Neuronal stem cell (in vitro differentiated cells): ENCODE data around the gene BAX.
A peak's percentile ranks its signal among the peaks of the same experiment; 100 is the strongest.
"Not testable (repeated sequence)": the region's sequence is repeated elsewhere in the genome, so short reads cannot be mapped to it uniquely, and the experiment has no call there.

ENCODE experiments used
- DNase-seq: peaks from one replicate; pipeline ENCODE4 v3.0.0-alpha.2; 2013; ENCODE audit warnings: low spot score
- H2AFZ ChIP-seq: one replicate; pipeline ENCODE4 v1.6.1; 2013; ENCODE audit warnings: mild to moderate bottlenecking, low read length, inconsistent platforms
- H2AK5ac ChIP-seq: 2 replicates; pipeline ENCODE4 v1.6.1; 2013; ENCODE audit warnings: low read depth, mild to moderate bottlenecking, inconsistent platforms, low read length, moderate library complexity, mixed read lengths
- H2BK120ac ChIP-seq: 2 replicates; pipeline ENCODE4 v1.6.1; 2013; ENCODE audit warnings: low read depth, mild to moderate bottlenecking, inconsistent platforms, low read length, moderate library complexity, mixed read lengths
- H2BK12ac ChIP-seq: one replicate; pipeline ENCODE4 v1.6.1; 2013; ENCODE audit warnings: low read length, inconsistent platforms
- H2BK15ac ChIP-seq: 2 replicates; pipeline ENCODE4 v1.6.1; 2013; ENCODE audit warnings: mild to moderate bottlenecking, low read length, inconsistent platforms, mixed read lengths
- H2BK5ac ChIP-seq: one replicate; pipeline ENCODE4 v1.6.1; 2013; ENCODE audit warnings: inconsistent platforms, mild to moderate bottlenecking, low read length, moderate library complexity
- H3K14ac ChIP-seq: one replicate; pipeline ENCODE4 v1.6.1; 2013; ENCODE audit warnings: low read length, inconsistent platforms
- H3K18ac ChIP-seq: 2 replicates; pipeline ENCODE4 v1.6.1; 2013; ENCODE audit warnings: low read length, inconsistent platforms
- H3K23ac ChIP-seq: 2 replicates; pipeline ENCODE4 v1.6.1; 2013; ENCODE audit warnings: low read depth, mild to moderate bottlenecking, mixed read lengths, low read length, inconsistent platforms; ENCODE audit not compliant: poor library complexity
- H3K27ac ChIP-seq: replicated peaks from 3 replicates; pipeline ENCODE4 v1.5.1; 2013; ENCODE audit warnings: low read length, inconsistent platforms
- H3K27me3 ChIP-seq, 3 experiments: 2 replicates each; pipeline ENCODE4 v1.6.1; 2013; ENCODE audit warnings: low read length in 3 of 3, mild to moderate bottlenecking in 2 of 3, inconsistent platforms in 1 of 3, low read depth in 1 of 3, mixed read lengths in 1 of 3, moderate library complexity in 1 of 3; ENCODE audit not compliant: control insufficient read depth in 3 of 3, insufficient read depth in 3 of 3
- H3K36me3 ChIP-seq, 2 donors: replicated peaks in 1 of 2; 2 replicates each; pipeline ENCODE4 v1.6.1; 2013; ENCODE audit warnings: low read length in 2 of 2; ENCODE audit not compliant: control insufficient read depth in 2 of 2, insufficient read depth in 2 of 2
- H3K4ac ChIP-seq: 2 replicates; pipeline ENCODE4 v1.6.1; 2013; ENCODE audit warnings: inconsistent platforms, mild to moderate bottlenecking, low read length, moderate library complexity
- H3K4me1 ChIP-seq, 2 donors: 1 replicate in 1 of 2; 2 replicates in 1 of 2; pipeline ENCODE4 v1.6.1; 2013; ENCODE audit warnings: low read length in 2 of 2, low read depth in 1 of 2; ENCODE audit not compliant: control insufficient read depth in 2 of 2, insufficient read depth in 1 of 2
- H3K4me2 ChIP-seq: one replicate; pipeline ENCODE4 v1.6.1; 2013; ENCODE audit warnings: mild to moderate bottlenecking, low read length, inconsistent platforms; ENCODE audit not compliant: insufficient read depth, poor library complexity, severe bottlenecking
- H3K4me3 ChIP-seq, 2 donors: 2 replicates each; pipeline ENCODE4 v1.5.1; 2013; ENCODE audit warnings: low read length in 2 of 2, mild to moderate bottlenecking in 2 of 2, inconsistent platforms in 1 of 2, moderate library complexity in 1 of 2
- H3K79me1 ChIP-seq: one replicate; pipeline ENCODE4 v1.6.1; 2013; ENCODE audit warnings: low read depth, mild to moderate bottlenecking, inconsistent platforms, low read length, moderate library complexity
- H3K9ac ChIP-seq: one replicate; pipeline ENCODE4 v1.6.1; 2013; ENCODE audit warnings: mild to moderate bottlenecking, low read depth, low read length, inconsistent platforms; ENCODE audit not compliant: poor library complexity
- H3K9me3 ChIP-seq, 2 donors: replicated peaks in 1 of 2; 2 replicates each; pipeline versions ENCODE3 to v1.6.1; 2013; ENCODE audit warnings: low read length in 2 of 2, mild to moderate bottlenecking in 2 of 2, inconsistent platforms in 1 of 2, low read depth in 1 of 2, mixed read lengths in 1 of 2, moderate library complexity in 1 of 2; ENCODE audit not compliant: control insufficient read depth in 2 of 2, insufficient read depth in 1 of 2
- H4K8ac ChIP-seq: one replicate; pipeline ENCODE4 v1.6.1; 2013; ENCODE audit warnings: low read depth, mild to moderate bottlenecking, inconsistent platforms, low read length, moderate library complexity
- H4K91ac ChIP-seq: one replicate; pipeline ENCODE4 v1.6.1; 2013; ENCODE audit warnings: low read length, low read depth, mild to moderate bottlenecking, inconsistent platforms; ENCODE audit not compliant: poor library complexity
- WGBS, 2 donors: extraction: QIAGEN DNeasy Blood & Tissue Kit; methylation state at CpG; one replicate each; pipeline ENCODE4 v1.1.7; 2013; ENCODE audit warnings: missing lambda C conversion rate in 2 of 2, mixed read lengths in 1 of 2; ENCODE audit not compliant: insufficient read length in 2 of 2, insufficient replicate concordance in 1 of 2; ENCODE audit errors: extremely low coverage in 2 of 2; 5-methylcytosine and 5-hydroxymethylcytosine counted together

BAX gene

DNA sequence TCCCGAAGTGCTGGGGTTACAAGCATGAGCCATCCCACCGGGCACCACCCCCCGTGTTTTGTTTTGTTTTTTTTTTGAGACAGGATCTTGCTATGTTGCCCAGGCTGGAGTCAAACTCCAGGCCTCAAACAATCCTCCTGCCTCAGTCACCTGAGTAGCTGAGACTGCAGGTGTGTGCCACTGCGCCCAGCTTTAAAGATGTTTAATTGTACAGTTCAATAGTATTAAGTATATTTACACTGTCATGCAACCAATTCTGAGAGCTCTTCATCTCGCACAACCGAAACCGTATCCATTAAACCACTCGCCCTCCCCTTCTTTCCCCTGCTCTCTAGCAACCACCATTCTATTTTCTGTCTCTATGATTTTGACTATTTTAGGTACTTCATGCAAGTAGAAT is 38.9 kb upstream of the BAX start:
- Histone ChIP-seq H3K18ac (no peak overlapping the region), H3K9me3 (peaks cover 0 to 2% of the 10 kb centered on the region in 2 donors), H3K27me3 (no peaks in the 10 kb centered on the region), H2BK120ac (no peak overlapping the region), H3K36me3 (peaks cover 43 to 88% of the 10 kb centered on the region in 2 donors), H3K9ac (no peak overlapping the region), H3K4me1 (no peaks in the 10 kb centered on the region), H3K23ac (no peak overlapping the region), H4K8ac (no peak overlapping the region), H2BK5ac (no peak overlapping the region), H3K27ac (no peak overlapping the region), H4K91ac (no peak overlapping the region), H3K79me1 (no peaks in the 10 kb centered on the region), H2AK5ac (no peak overlapping the region), H2BK15ac (no peak overlapping the region), H2AFZ (no peak overlapping the region), H3K14ac (no peak overlapping the region), H2BK12ac (no peak overlapping the region), H3K4me2 (no peak overlapping the region), H3K4ac (no peak overlapping the region), H3K4me3 (no peak overlapping the region)
- DNase-seq = no peak
- WGBS, 2 donors = no CpG with 5 or more reads among the region's 8 CpGs

DNA sequence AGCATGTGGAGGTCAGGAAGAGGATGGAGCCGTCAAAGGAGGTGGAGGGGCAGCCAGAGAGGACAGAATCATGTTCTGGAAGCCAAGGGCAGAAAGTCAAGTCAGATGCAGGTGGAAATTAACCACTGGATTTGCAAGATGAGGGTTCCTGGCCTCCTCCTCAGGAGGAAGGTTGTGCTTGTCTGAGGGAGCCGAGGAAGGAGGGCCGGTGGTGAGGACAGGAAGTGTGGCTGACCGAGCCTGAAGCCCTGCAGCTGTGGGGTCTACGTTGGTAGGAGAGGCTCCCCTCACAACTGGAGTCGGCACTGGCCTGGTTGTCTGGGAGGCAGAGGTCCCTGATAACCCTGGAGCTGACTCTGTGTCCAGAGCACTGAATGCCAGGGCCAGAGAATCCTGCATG is 36.6 kb upstream of the BAX start:
- DNase-seq = no peak
- no peak overlapping the region for H3K27ac ChIP-seq
- H4K91ac ChIP-seq = no peak overlapping the region
- H2BK12ac ChIP-seq = no peak overlapping the region
- no peak overlapping the region for H2BK15ac ChIP-seq
- no peak overlapping the region for H2AFZ ChIP-seq
- no peak overlapping the region for H4K8ac ChIP-seq
- H3K4me2 ChIP-seq = no peak overlapping the region
- H3K4me1 ChIP-seq = no peaks in the 10 kb centered on the region
- peaks cover 40 to 87% of the 10 kb centered on the region in 2 donors for H3K36me3 ChIP-seq
- no peaks in the 10 kb centered on the region for H3K79me1 ChIP-seq
- H3K23ac ChIP-seq = no peak overlapping the region
- no peak overlapping the region for H3K18ac ChIP-seq
- H3K14ac ChIP-seq = no peak overlapping the region
- H3K9ac ChIP-seq = no peak overlapping the region
- H3K27me3 ChIP-seq = no peaks in the 10 kb centered on the region
- H3K4ac ChIP-seq = no peak overlapping the region
- H2BK120ac ChIP-seq = no peak overlapping the region
- H3K4me3 ChIP-seq = no peak overlapping the region
- H2BK5ac ChIP-seq = peak overlapping the region; percentile 35
- peak overlapping the region; percentile 1 for H2AK5ac ChIP-seq
- no peaks in the 10 kb centered on the region for H3K9me3 ChIP-seq
- WGBS, 2 donors = no CpG with 5 or more reads among the region's 6 CpGs

DNA sequence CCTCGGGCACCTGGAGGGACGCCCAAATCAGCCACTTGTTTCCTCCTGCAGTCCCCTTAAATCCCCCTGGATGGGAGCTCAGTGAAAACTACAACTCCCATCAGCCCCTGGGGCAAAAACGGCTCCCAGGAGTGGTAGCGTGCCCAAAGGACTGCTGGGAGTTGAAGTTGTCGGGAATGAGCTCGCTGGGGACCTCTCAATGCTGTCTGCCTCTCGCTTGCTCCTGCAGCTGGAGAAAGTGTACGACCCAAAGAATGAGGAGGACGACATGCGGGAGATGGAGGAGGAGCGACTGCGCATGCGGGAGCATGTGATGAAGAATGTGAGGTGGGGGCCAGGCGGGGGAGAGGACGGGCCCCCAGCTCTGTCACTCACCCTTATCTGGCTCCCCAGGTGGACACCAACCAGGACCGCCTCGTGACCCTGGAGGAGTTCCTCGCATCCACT is 35.9 kb upstream of the BAX start:
- no peaks in the 10 kb centered on the region for H3K9me3 ChIP-seq
- no peak overlapping the region for H3K14ac ChIP-seq
- H3K36me3 ChIP-seq = peaks cover 36 to 82% of the 10 kb centered on the region in 2 donors
- no peak overlapping the region for H4K8ac ChIP-seq
- no peak overlapping the region for H2AK5ac ChIP-seq
- no peaks in the 10 kb centered on the region for H3K79me1 ChIP-seq
- H3K4me1 ChIP-seq = no peaks in the 10 kb centered on the region
- H3K27ac ChIP-seq = no peak overlapping the region
- H3K4ac ChIP-seq = no peak overlapping the region
- H2BK12ac ChIP-seq = no peak overlapping the region
- no peak overlapping the region for H3K9ac ChIP-seq
- H2BK5ac ChIP-seq = peak overlapping the region; percentile 35
- H3K4me3 ChIP-seq = no peak overlapping the region
- no peak overlapping the region for H3K23ac ChIP-seq
- H2AFZ ChIP-seq = no peak overlapping the region
- no peak overlapping the region for H3K18ac ChIP-seq
- no peak overlapping the region for H4K91ac ChIP-seq
- WGBS, 2 donors = no CpG with 5 or more reads among the region's 18 CpGs
- H3K27me3 ChIP-seq = no peaks in the 10 kb centered on the region
- no peak overlapping the region for H2BK15ac ChIP-seq
- H2BK120ac ChIP-seq = no peak overlapping the region
- H3K4me2 ChIP-seq = no peak overlapping the region
- DNase-seq = peak; percentile 52

DNA sequence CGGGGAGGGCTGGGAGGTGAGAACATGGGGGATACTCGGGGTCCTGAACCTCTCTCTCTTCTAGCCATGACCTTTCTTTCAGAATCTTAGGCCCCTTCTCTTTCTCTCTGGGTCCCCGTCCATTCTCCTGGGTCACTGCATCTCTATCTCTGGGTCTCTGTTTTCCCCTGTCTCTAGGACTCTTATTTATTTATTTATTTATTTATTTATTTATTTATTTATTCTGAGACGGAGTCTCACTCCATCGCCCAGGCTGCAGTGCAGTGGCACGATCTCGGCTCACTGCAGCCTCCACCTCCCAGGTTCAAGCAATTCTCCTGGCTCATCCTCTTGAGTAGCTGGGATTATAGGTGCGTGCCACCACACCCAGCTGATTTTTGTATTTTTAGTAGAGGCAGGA is 35.4 kb upstream of the BAX start:
- H3K4ac ChIP-seq, DNase-seq, H3K4me1 ChIP-seq, H2BK15ac ChIP-seq, H3K27ac ChIP-seq, H3K79me1 ChIP-seq, H3K9ac ChIP-seq, H2BK5ac ChIP-seq, H2BK12ac ChIP-seq, H3K4me2 ChIP-seq, H2AK5ac ChIP-seq, H4K8ac ChIP-seq, H3K9me3 ChIP-seq, H3K14ac ChIP-seq, H3K18ac ChIP-seq, H2BK120ac ChIP-seq, H3K23ac ChIP-seq, H4K91ac ChIP-seq, H3K27me3 ChIP-seq, H2AFZ ChIP-seq, H3K4me3 ChIP-seq: not testable (repeated sequence)
- H3K36me3 ChIP-seq = peaks cover 32 to 78% of the 10 kb centered on the region in 2 donors
- WGBS, 2 donors = no CpG with 5 or more reads among the region's 8 CpGs
